Stimulated activated naive CD8-positive, alpha-beta T cell treated with anti-CD3 and anti-CD28 coated beads, Interleukin-15, amount 100 ng/mL, for 72 hours (primary cell): ENCODE results near the gene RGS6.
A peak's percentile ranks its signal among the peaks of the same experiment; 100 is the strongest.

Source experiments
- ATAC-seq: fragments of 150-1000 bp; cut with Tn5 transposase; 2 replicates; pipeline ENCODE4 v1.10.0; 2021; ENCODE audit warnings: mild to moderate bottlenecking, moderate library complexity
- DNase-seq, 2 donors: peaks; one replicate each; pipeline ENCODE4 v3.0.0; 2021 to 2022
- H3K27ac Mint-ChIP-seq, 2 donors: one replicate each; pipeline ENCODE4 v1.8.0; 2022; ENCODE audit warnings: mild to moderate bottlenecking in 2 of 2, mixed read lengths in 2 of 2, moderate library complexity in 2 of 2
- H3K27me3 Mint-ChIP-seq: one replicate; pipeline ENCODE4 v1.8.0; 2022; ENCODE audit warnings: mixed read lengths
- H3K4me1 Mint-ChIP-seq: one replicate; pipeline ENCODE4 v1.8.0; 2022; ENCODE audit warnings: mild to moderate bottlenecking, mixed read lengths
- H3K4me3 Mint-ChIP-seq, 2 donors: one replicate each; pipeline ENCODE4 v1.8.0; 2022; ENCODE audit warnings: mild to moderate bottlenecking in 2 of 2, mixed read lengths in 2 of 2, moderate library complexity in 1 of 2
- H3K9me3 Mint-ChIP-seq, 2 donors: one replicate each; pipeline ENCODE4 v1.8.0; 2022; ENCODE audit warnings: mixed read lengths in 2 of 2

The RGS6 gene

DNA sequence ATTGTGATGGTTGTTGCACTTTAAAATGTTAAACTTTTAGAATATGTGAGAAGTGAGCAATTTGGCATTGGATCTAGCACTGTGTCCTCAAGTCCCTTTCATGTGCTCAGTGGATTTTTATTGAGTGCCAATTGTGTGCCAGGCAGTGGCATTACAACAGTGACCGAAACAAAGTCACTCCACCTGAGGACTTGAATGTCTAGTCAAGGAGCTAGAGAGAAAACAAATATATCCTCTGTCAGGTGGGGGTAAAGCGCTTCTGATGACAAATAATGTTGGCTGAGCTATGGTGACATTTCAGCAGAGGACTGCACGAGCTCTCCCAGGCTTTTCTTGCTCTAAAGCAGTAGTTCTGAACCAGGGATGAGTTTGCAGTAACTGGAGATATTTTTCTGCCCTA, 240.4 kb downstream of the RGS6 start:
- Mint-ChIP-seq H3K27me3 (peaks cover 21% of the 10 kb centered on the region), H3K4me3 (no peak overlapping the region), H3K27ac (peak overlapping the region in 1 of 2 donors; percentile 48), H3K9me3 (no peaks in the 10 kb centered on the region), H3K4me1 (no peaks in the 10 kb centered on the region)
- DNase-seq (no peak), ATAC-seq (no peak)

DNA sequence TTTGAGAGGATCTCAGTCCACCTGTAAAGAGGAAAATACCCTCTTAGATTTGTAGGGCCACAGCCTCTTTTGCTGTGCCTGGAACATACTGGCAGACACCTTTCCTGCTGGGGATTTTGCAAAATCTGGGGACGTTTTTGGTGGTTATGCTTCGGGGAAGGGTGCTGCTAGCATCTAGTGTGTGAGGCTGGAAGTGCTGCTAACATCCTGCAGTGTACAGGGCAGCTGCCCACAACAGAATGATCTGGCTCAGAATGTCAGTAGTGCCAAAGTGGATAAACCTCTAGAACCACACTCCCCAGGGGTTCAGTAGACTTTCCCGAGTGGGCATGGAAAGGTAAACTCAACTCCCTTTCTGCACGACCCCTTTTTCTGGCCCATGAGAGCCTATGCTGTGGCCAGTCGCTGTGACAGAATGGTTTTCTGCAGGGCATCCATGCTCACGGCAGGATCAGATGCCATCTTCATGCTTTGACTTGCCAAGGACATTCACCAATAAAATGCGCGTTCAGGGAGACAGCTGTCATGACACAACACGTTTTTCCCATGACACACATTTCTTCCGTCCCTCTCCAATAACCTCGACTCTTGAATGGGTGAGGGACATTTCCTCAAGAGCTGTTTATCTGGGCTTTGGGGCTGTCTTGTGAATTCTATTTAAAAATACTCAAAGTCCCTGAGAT, 240.9 kb downstream of the RGS6 start:
- H3K9me3 Mint-ChIP-seq = peaks cover 0 to 4% of the 10 kb centered on the region in 2 donors
- H3K4me1 Mint-ChIP-seq = no peaks in the 10 kb centered on the region
- H3K4me3 Mint-ChIP-seq = no peak overlapping the region
- H3K27ac Mint-ChIP-seq = no peak overlapping the region
- peaks cover 23% of the 10 kb centered on the region for H3K27me3 Mint-ChIP-seq
- DNase-seq = no peak
- no peak for ATAC-seq

DNA sequence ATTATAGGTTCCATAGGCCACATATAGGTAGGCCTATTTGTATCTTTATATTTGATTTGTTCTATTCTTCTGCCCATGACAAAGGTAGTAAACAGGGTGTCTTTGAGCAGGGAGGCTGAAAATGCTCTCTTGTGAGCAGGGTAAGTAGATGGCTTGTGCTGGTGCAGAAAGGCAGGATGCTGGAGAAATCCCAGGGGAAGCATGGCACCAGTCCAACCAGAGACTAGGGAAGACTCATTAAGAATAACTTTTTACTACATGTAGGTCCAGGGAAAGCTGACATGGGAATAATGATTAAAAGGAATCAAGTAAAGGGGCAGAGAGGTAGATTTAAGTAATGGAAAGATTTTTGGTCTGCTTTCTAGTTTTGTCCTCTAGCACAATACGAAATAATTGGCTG, 245.0 kb downstream of the RGS6 start:
- peaks cover 30% of the 10 kb centered on the region for H3K27me3 Mint-ChIP-seq
- H3K27ac Mint-ChIP-seq = no peak overlapping the region
- no peak for ATAC-seq
- H3K4me1 Mint-ChIP-seq = peaks cover 1% of the 10 kb centered on the region
- no peak for DNase-seq
- H3K4me3 Mint-ChIP-seq = no peak overlapping the region
- H3K9me3 Mint-ChIP-seq = peaks cover 0 to 9% of the 10 kb centered on the region in 2 donors

DNA sequence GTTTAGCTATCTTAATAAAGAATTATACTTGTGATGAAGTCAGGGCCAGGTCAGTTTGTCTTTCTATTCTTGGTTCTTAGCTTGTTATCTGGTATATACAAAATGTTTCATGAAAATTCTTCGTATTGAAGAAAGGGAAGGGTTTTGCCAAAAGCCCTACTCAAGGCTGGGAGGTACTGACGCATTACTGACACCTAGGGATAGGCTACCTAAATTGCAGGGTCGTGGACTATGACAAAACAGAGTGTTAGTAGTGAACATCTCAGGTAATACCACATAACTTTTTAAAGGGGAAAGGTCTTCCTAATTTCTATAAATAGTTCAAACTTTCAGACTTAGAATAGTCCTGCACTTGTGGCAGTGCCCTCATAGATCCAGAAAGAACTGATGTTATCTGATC, 246.3 kb downstream of the RGS6 start:
- H3K9me3 Mint-ChIP-seq = peaks cover 0 to 9% of the 10 kb centered on the region in 2 donors
- ATAC-seq (no peak), DNase-seq (no peak)
- H3K27ac Mint-ChIP-seq = no peak overlapping the region
- no peak overlapping the region for H3K4me3 Mint-ChIP-seq
- H3K4me1 Mint-ChIP-seq = peaks cover 11% of the 10 kb centered on the region
- H3K27me3 Mint-ChIP-seq = peaks cover 30% of the 10 kb centered on the region

DNA sequence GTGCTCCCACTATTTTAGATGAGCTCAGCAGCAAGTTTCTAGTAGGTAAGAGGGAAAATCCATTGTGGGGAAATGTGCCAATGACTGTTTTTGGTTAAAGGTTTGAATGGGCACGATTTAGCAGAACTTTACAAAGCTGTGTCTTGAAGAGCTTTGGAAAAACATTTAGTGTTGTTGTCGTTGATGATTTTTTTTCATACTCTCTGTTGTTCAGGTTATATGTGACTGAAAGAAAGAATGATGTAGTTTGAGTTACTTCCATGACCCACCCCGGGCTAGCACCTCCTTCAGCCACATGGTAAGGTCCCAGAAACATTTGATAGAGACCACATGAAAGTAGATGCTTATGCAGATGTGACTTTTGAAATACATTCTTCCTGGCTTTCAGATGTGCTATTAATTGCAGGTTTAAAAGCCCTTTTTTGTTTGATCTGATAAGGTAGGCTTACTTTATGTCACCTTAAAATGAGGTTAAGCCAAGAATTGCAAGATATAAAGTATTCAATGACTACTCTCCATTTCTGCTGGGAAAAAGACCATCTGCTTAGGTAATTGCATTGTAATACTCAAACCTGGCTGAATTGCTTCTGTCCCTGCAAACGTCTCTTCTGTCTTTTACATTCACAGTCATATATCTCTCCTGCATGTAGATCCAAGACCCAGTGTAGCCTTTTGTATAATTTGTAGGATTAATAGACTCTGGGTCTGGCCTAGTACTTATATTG, 250.6 kb downstream of the RGS6 start:
- Mint-ChIP-seq H3K27me3 (peaks cover 13% of the 10 kb centered on the region), H3K4me1 (peaks cover 11% of the 10 kb centered on the region), H3K4me3 (no peak overlapping the region), H3K27ac (no peak overlapping the region), H3K9me3 (peaks cover 0 to 8% of the 10 kb centered on the region in 2 donors)
- DNase-seq (no peak), ATAC-seq (no peak)

- Mint-ChIP-seq H3K27me3 (peaks cover 6% of the 10 kb centered on the region), H3K27ac (no peak overlapping the region), H3K4me1 (peaks cover 11% of the 10 kb centered on the region), H3K4me3 (no peak overlapping the region), H3K9me3 (peaks cover 0 to under 1% of the 10 kb centered on the region in 2 donors)
- ATAC-seq (no peak), DNase-seq (no peak)
Measured at GRCh38 chr14:72183631-72184030, 251.4 kb downstream of the RGS6 start.

DNA sequence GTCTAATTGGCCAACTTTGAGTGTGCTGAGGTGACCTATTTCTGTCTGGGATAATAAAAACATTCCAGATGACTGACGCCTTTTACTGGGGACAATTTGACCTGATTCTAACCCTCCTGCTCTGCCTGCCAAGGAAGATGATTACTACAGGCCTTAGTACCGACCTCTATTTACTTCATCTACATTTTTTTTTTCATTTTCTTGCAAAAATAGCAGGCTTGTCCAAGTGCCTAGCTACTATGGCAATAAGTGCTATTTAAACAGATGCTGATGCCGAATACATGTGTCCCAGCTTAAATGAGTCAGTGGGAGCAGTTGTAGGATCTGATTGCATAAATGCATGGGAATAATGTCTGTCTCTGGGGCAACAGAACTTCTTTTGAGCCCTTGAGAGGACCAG, 254.3 kb downstream of the RGS6 start:
- DNase-seq (no peak), ATAC-seq (no peak)
- H3K4me1 Mint-ChIP-seq = peaks cover 11% of the 10 kb centered on the region
- H3K27me3 Mint-ChIP-seq = no peaks in the 10 kb centered on the region
- no peak overlapping the region for H3K4me3 Mint-ChIP-seq
- H3K9me3 Mint-ChIP-seq = no peaks in the 10 kb centered on the region
- peak overlapping the region in 1 of 2 donors; percentile 5 for H3K27ac Mint-ChIP-seq

GRCh38 chr14:72196237-72197015, 264.2 kb downstream of the RGS6 start:
- no peaks in the 10 kb centered on the region for H3K9me3 Mint-ChIP-seq
- no peaks in the 10 kb centered on the region for H3K4me1 Mint-ChIP-seq
- no peak for DNase-seq

GRCh38 chr14:72201645-72202044, 269.4 kb downstream of the RGS6 start:
- H3K4me1 Mint-ChIP-seq = no peaks in the 10 kb centered on the region
- no peak for DNase-seq
- peaks cover 0 to 4% of the 10 kb centered on the region in 2 donors for H3K9me3 Mint-ChIP-seq
- ATAC-seq = no peak
- no peak overlapping the region for H3K4me3 Mint-ChIP-seq
- H3K27me3 Mint-ChIP-seq = no peaks in the 10 kb centered on the region
- no peak overlapping the region for H3K27ac Mint-ChIP-seq

More at GRCh38 chr14:72196237-72197015, 264.2 kb downstream of the RGS6 start:
- H3K27me3 Mint-ChIP-seq = no peaks in the 10 kb centered on the region
- ATAC-seq = no peak
- H3K4me3 Mint-ChIP-seq = no peak overlapping the region
- no peak overlapping the region for H3K27ac Mint-ChIP-seq

- no peak for DNase-seq
- Mint-ChIP-seq H3K27me3 (no peaks in the 10 kb centered on the region), H3K9me3 (peaks cover 0 to 4% of the 10 kb centered on the region in 2 donors), H3K27ac (no peak overlapping the region), H3K4me1 (no peaks in the 10 kb centered on the region), H3K4me3 (no peak overlapping the region)
- ATAC-seq = no peak
Measured at GRCh38 chr14:72213424-72213823, 281.2 kb downstream of the RGS6 start.

GRCh38 chr14:72215080-72215479, 282.9 kb downstream of the RGS6 start:
- peaks cover 2 to 4% of the 10 kb centered on the region in 2 donors for H3K9me3 Mint-ChIP-seq
- no peak for ATAC-seq

DNA sequence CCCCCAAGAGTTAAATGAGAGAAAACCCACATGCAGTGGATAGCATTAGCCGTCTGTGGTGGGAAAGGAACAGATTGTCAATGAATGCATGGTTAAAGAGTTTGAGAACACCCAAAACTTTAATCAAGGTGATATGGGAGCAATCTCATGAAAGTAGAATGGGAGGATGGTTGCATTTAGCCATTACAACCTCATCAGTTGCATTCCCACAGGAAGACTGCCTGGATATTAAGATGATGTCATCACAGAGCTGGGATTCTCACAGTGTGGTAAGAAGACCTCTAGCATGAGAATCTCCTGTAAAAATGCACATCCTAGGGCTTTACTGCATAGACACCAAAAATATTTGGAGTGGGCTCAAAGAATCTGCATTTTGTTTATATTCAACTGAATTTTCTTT, 284.9 kb downstream of the RGS6 start:
- no peak for DNase-seq
- Mint-ChIP-seq H3K9me3 (peaks cover 10 to 19% of the 10 kb centered on the region in 2 donors), H3K4me3 (no peak overlapping the region), H3K4me1 (no peaks in the 10 kb centered on the region), H3K27ac (no peak overlapping the region), H3K27me3 (no peaks in the 10 kb centered on the region)
- no peak for ATAC-seq

More at GRCh38 chr14:72215080-72215479, 282.9 kb downstream of the RGS6 start:
- Mint-ChIP-seq H3K27me3 (no peaks in the 10 kb centered on the region), H3K4me1 (no peaks in the 10 kb centered on the region), H3K27ac (no peak overlapping the region), H3K4me3 (no peak overlapping the region)
- DNase-seq = no peak

DNA sequence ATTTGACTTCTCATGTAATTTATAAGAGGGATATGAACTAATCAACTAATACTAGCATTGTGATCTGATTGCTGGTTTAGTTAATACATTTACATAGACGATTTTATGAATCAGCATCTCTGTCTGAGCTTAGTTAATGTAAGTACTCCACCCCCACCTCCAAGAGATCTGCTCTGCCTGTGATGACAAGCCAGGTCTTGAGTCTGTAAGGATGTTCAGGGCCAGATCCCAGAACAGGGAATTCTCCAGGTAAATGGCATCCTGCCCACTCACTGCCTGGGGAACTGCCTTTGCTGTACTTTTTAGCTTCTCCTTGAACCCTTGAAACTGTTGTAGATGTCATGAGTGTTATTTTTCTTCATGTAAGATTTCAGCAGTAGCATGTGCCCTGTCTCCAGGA, 289.8 kb downstream of the RGS6 start:
- ATAC-seq = no peak
- H3K4me1 Mint-ChIP-seq = no peaks in the 10 kb centered on the region
- peaks cover 6 to 19% of the 10 kb centered on the region in 2 donors for H3K9me3 Mint-ChIP-seq
- no peak for DNase-seq
- H3K4me3 Mint-ChIP-seq = no peak overlapping the region
- no peaks in the 10 kb centered on the region for H3K27me3 Mint-ChIP-seq
- H3K27ac Mint-ChIP-seq = no peak overlapping the region

- ATAC-seq (no peak), DNase-seq (no peak)
- H3K27me3 Mint-ChIP-seq = peaks cover 7% of the 10 kb centered on the region
- H3K4me3 Mint-ChIP-seq = no peak overlapping the region
- H3K9me3 Mint-ChIP-seq = no peaks in the 10 kb centered on the region
- H3K4me1 Mint-ChIP-seq = no peaks in the 10 kb centered on the region
- no peak overlapping the region for H3K27ac Mint-ChIP-seq
Measured at GRCh38 chr14:72236629-72237028, 304.4 kb downstream of the RGS6 start.

DNA sequence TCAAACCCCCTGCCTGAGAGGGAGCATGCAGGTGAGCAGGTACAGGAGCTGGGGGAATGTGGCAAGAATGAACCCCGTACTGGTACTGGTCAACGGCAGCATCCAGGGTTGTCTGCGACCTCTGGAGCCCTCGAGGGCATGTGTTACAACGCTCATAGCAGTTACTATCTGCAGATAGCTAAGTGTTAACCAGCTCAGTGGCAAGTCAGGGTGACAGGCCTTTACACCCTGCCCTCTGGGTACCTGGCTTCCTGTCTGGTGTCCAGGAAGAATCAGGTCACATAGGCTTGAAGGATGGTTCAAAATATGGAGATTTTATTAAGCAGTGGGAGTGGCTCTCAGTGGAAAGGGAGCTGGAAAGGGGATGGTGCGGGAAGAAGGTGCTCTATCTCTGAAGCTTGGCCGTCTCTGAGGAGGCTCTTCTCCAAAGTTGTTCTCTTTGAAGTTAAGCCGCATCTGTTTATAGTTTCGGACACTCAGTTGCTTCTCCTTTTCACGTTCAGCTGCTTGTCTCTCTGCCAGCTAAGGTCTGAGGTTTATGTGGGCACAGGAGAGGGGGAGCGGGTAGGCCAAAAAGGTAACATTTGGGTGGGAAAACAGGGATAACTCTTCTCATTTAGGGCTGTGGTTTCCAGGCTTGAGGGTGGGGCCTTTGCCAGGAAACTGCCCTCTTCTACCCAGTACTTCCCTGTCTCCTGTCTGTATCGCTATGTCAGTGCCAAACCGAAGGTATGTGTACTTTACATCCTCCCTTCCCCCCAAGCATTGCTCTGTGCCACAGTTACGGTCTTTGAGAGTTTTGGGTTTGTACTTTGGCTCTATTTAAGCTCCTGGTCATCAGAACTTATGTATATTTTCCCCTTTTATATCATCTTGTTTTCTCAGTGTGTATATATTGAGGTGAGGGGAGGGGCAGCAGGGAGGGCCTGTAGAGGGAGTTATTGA, 305.8 kb downstream of the RGS6 start:
- Mint-ChIP-seq H3K27me3 (no peaks in the 10 kb centered on the region), H3K9me3 (no peaks in the 10 kb centered on the region), H3K27ac (peak overlapping the region in 1 of 2 donors; percentile 57), H3K4me3 (no peak overlapping the region), H3K4me1 (no peaks in the 10 kb centered on the region)
- ATAC-seq (peak; percentile 37), DNase-seq (no peak)
